Left renal cortex interstitium (tissue), 4 donors: ENCODE results near the gene DOCK10. TPM values are rescaled to one million over a fixed set of nuclear protein-coding genes. Genes with fewer than 3 reads are reported as not detected.

Experiments
- DNase-seq, 4 donors: peaks; one replicate each; pipeline ENCODE4 v3.0.0-alpha.2; 2013; ENCODE audit warnings: low read depth in 4 of 4, low spot score in 2 of 4, missing footprints in 1 of 4
- polyA plus RNA-seq, 4 donors: library from polyadenylated mRNA; unstranded; fragments of 120-200 nt; gene quantifications; one replicate each; pipeline ENCODE4 v1.2.1, GENCODE V29; 2013; ENCODE audit not compliant: insufficient read length in 4 of 4

Gene DOCK10
- polyA plus RNA-seq, 4 donors: 10.6 to 13.3 (median 11.2) TPM

GRCh38 chr2:224751996-224752698 is 290.1 kb downstream of the DOCK10 start:
- DNase-seq: no peak

GRCh38 chr2:224749136-224749535 is 293.1 kb downstream of the DOCK10 start:
- DNase-seq: no peak

GRCh38 chr2:224747765-224748164 is 294.5 kb downstream of the DOCK10 start:
- DNase-seq: no peak

- DNase-seq: no peak
Measured at GRCh38 chr2:224736227-224736626, 306.0 kb downstream of the DOCK10 start.

GRCh38 chr2:224734949-224735348 is 307.3 kb downstream of the DOCK10 start:
- DNase-seq: no peak

GRCh38 chr2:224731665-224732064 is 310.6 kb downstream of the DOCK10 start:
- no peak for DNase-seq

GRCh38 chr2:224729435-224729834 is 312.8 kb downstream of the DOCK10 start:
- no peak for DNase-seq

GRCh38 chr2:224724331-224724730 is 317.9 kb downstream of the DOCK10 start:
- no peak for DNase-seq

GRCh38 chr2:224723586-224724217 is 318.6 kb downstream of the DOCK10 start:
- DNase-seq: no peak

- no peak for DNase-seq
Measured at GRCh38 chr2:224722770-224723169, 319.5 kb downstream of the DOCK10 start.

- DNase-seq: no peak
Measured at GRCh38 chr2:224722250-224722649, 320.0 kb downstream of the DOCK10 start.

- no peak for DNase-seq
Measured at GRCh38 chr2:224716921-224717320, 325.3 kb downstream of the DOCK10 start.

- DNase-seq: no peak
Measured at GRCh38 chr2:224716201-224716600, 326.1 kb downstream of the DOCK10 start, which contains the start of gene CCDC195. TSS of gene CCDC195 (minus strand) at chr2:224716365. CDS start at chr2:224716365, 0 bp downstream.
